Smooth muscle cell (in vitro differentiated cells): ENCODE data around the gene INO80D. TPM values are rescaled to one million over a fixed set of nuclear protein-coding genes. Genes with fewer than 3 reads are reported as not detected.

ENCODE experiments used
- DNase-seq: peaks from one replicate; lab custom pipeline; 2025; ENCODE audit not compliant: unreplicated experiment; lab: John Stamatoyannopoulos, UW
- H2AFZ ChIP-seq: fragments of 200-600 bp; sonication (generic); 2 replicates; pipeline ENCODE4 v1.6.0; 2016; ENCODE audit warnings: antibody characterized with exemption, low read depth, mild to moderate bottlenecking
- H3F3A ChIP-seq: fragments of 200-600 bp; sonication (generic); 2 replicates; pipeline ENCODE4 v1.6.0; 2017; ENCODE audit warnings: antibody characterized with exemption, low read depth
- H3K27ac ChIP-seq: fragments of 200-600 bp; sonication (generic); 2 replicates; pipeline ENCODE4 v1.5.1; 2016; ENCODE audit warnings: low read depth, mild to moderate bottlenecking
- H3K27me3 ChIP-seq: fragments of 200-600 bp; sonication (generic); 2 replicates; pipeline ENCODE4 v1.6.1; 2016; ENCODE audit warnings: low read depth, mild to moderate bottlenecking
- H3K36me3 ChIP-seq: fragments of 200-600 bp; sonication (generic); 2 replicates; pipeline ENCODE4 v1.5.1; 2016; ENCODE audit warnings: low read depth
- H3K4me1 ChIP-seq: fragments of 200-600 bp; sonication (generic); 2 replicates; pipeline ENCODE4 v1.5.1; 2016; ENCODE audit warnings: low read depth
- H3K4me2 ChIP-seq: fragments of 200-600 bp; sonication (generic); 2 replicates; pipeline ENCODE4 v1.6.0; 2016; ENCODE audit warnings: mild to moderate bottlenecking
- H3K4me3 ChIP-seq: fragments of 200-600 bp; sonication (generic); 2 replicates; pipeline ENCODE4 v1.5.1; 2016; ENCODE audit warnings: mild to moderate bottlenecking
- H3K79me2 ChIP-seq: fragments of 200-600 bp; sonication (generic); 2 replicates; pipeline ENCODE4 v1.6.0; 2016; ENCODE audit warnings: low read depth, mild to moderate bottlenecking
- H3K9ac ChIP-seq: fragments of 200-600 bp; sonication (generic); 2 replicates; pipeline ENCODE4 v1.6.0; 2016; ENCODE audit warnings: low read depth
- H3K9me3 ChIP-seq: fragments of 200-600 bp; sonication (generic); replicated peaks from 2 replicates; pipeline ENCODE4 v1.5.1; 2016; ENCODE audit warnings: low read depth
- H4K20me1 ChIP-seq: fragments of 200-600 bp; sonication (generic); 2 replicates; pipeline ENCODE4 v1.6.0; 2016; ENCODE audit warnings: low read depth
- CTCF ChIP-seq: fragments of 200-600 bp; sonication (generic); IDR thresholded peaks from 2 replicates; pipeline ENCODE4 v1.5.1; 2017; ENCODE audit warnings: borderline replicate concordance, mild to moderate bottlenecking, antibody characterized with exemption; ENCODE audit not compliant: insufficient read depth, poor library complexity, severe bottlenecking
- WGBS: methylation state at CpG from one replicate; pipeline ENCODE4 v1.1.7; 2016; ENCODE audit warnings: low lambda C conversion rate; 5-methylcytosine and 5-hydroxymethylcytosine counted together
- polyA plus RNA-seq: library from polyadenylated mRNA; unstranded; fragments of >200 nt; fragmentation: Nextera tagmentation; extraction: Ambion mirVana; gene quantifications from 2 replicates; pipeline ENCODE4 v1.2.1, GENCODE V29; 2016
- total RNA-seq: library from RNA; depleted of rRNA; stranded (reverse); fragments of >200 nt; gene quantifications from 2 replicates; pipeline ENCODE4 v1.2.3, GENCODE V29; 2014

INO80D gene
- total and polyA plus RNA-seq, 2 experiments from 2014 or later: 1.4 to 9.1 TPM

DNA sequence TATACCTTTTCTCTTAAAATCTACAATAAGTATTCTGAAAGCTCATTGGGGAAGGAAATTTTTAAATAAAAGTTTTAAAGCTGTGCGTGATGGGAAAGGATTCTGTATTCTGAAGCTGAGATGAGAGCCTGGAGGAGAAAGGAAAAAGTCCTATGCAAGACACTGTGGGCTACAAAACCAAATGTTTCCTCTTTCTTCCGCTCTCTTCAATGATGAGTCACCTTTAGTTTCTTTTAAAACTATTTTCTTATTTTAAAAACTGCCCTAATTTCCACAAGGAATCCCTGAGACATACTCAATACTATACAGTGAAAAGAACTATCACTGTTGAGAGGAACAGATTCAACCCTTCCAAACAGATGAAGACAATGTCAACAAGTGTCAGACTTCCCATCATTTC lies 87.4 kb downstream of the INO80D start:
- Histone ChIP-seq H2AFZ (no peak overlapping the region), H3K4me1 (no peaks in the 10 kb centered on the region), H3F3A (no peaks in the 10 kb centered on the region), H3K27me3 (no peaks in the 10 kb centered on the region), H3K79me2 (no peaks in the 10 kb centered on the region), H3K4me3 (no peak overlapping the region), H3K27ac (no peak overlapping the region), H3K9me3 (no peaks in the 10 kb centered on the region), H4K20me1 (no peaks in the 10 kb centered on the region), H3K9ac (no peak overlapping the region), H3K4me2 (no peak overlapping the region), H3K36me3 (no peaks in the 10 kb centered on the region)
- 79% methylated on average over 2 of the region's 2 CpGs for WGBS
- TF ChIP-seq CTCF: no peak
- DNase-seq: no peak

DNA sequence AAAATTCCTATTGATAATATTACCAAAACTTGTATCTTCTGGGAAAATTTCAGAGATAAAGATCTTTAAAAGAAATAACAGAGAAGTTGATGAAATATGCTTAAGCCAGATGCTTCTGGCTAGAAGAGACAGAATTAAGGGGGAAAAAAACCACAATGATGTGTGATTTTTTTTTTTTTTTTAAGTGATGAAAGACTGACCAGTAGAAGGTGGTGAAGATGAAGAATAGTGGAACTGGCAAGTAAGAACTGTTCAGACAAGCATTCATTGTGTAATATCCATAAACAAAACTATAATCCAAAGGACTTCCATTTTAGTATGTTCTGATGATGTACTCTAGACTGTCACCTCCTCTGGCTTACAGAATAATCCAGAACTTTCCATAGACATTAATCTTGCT lies 89.8 kb downstream of the INO80D start:
- Histone ChIP-seq H3K4me2 (no peak overlapping the region), H3K9me3 (no peaks in the 10 kb centered on the region), H3K4me3 (no peak overlapping the region), H3K79me2 (no peaks in the 10 kb centered on the region), H3K4me1 (no peaks in the 10 kb centered on the region), H2AFZ (no peak overlapping the region), H3F3A (no peaks in the 10 kb centered on the region), H3K9ac (no peak overlapping the region), H3K36me3 (no peaks in the 10 kb centered on the region), H3K27ac (no peak overlapping the region), H4K20me1 (no peaks in the 10 kb centered on the region), H3K27me3 (no peaks in the 10 kb centered on the region)
- no peak for TF ChIP-seq CTCF
- no peak for DNase-seq

DNA sequence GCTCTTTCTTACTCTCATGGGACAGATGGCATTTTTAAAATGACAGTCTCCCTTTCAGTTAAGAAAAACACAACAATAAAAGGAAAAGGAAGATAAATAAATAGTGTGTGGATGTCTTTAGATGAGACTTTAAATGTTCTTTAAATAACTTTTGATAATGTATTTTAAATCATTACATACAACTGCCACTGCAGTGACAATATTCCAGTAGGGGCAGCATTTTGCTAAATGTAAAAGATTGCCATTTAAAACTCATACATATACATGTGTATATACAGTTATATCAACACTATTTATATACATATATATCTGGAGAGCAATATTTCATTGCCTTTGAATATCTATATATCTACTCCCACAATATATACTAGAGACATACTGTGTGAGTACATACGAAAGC lies 90.7 kb downstream of the INO80D start:
- H3K27ac ChIP-seq: no peak overlapping the region
- WGBS: 100% methylated on average over 1 of the region's 1 CpG

More for the DNA sequence above, 90.7 kb downstream of the INO80D start:
- peak; percentile 10 for TF ChIP-seq CTCF
- H4K20me1 ChIP-seq: no peaks in the 10 kb centered on the region
- no peaks in the 10 kb centered on the region for H3K27me3 ChIP-seq
- no peak overlapping the region for H3K4me3 ChIP-seq
- H2AFZ ChIP-seq: no peak overlapping the region
- H3K9me3 ChIP-seq: no peaks in the 10 kb centered on the region
- DNase-seq: no peak
- H3K79me2 ChIP-seq: no peaks in the 10 kb centered on the region
- H3K4me1 ChIP-seq: no peaks in the 10 kb centered on the region
- no peaks in the 10 kb centered on the region for H3K36me3 ChIP-seq
- no peaks in the 10 kb centered on the region for H3F3A ChIP-seq
- H3K4me2 ChIP-seq: no peak overlapping the region
- no peak overlapping the region for H3K9ac ChIP-seq
